K562 (cell line): Measurements from ENCODE around the gene PRKCB. TPM values are rescaled to one million over a fixed set of nuclear protein-coding genes. Genes with fewer than 3 reads are reported as not detected.

Experiments used
- CBX1 ChIP-seq: sonication (generic); IDR thresholded peaks from 2 replicates; pipeline ENCODE4 v1.6.1; 2016; ENCODE audit warnings: antibody characterized with exemption, low read depth, mild to moderate bottlenecking
- DEAF1 ChIP-seq: fragments of 450-650 bp; formaldehyde crosslinking; IDR thresholded peaks from 2 replicates; pipeline ENCODE4 v1.4.0; 2020; ENCODE audit warnings: mild to moderate bottlenecking, moderate library complexity
- DNMT1 ChIP-seq: fragments of 450-650 bp; IDR thresholded peaks from 2 replicates; pipeline ENCODE4 v1.6.1; 2016; ENCODE audit warnings: antibody characterized with exemption, mild to moderate bottlenecking
- FOXA3 ChIP-seq, 2 experiments: fragments of 450-650 bp in 1 of 2; sonication (generic) in 1 of 2; formaldehyde crosslinking; IDR thresholded peaks in 1 of 2; conservative IDR thresholded peaks in 1 of 2; 2 replicates each; pipeline versions ENCODE4 v1.4.0 to v1.8.0; 2020 to 2022; ENCODE audit warnings: mild to moderate bottlenecking in 2 of 2, missing genetic modification reagents in 1 of 2
- HDGF ChIP-seq: fragments of 450-650 bp; IDR thresholded peaks from 2 replicates; pipeline ENCODE4 v1.6.1; 2016
- HMG20B ChIP-seq: fragments of 250-450 bp; sonication (Bioruptor Pico); IDR thresholded peaks from 2 replicates; pipeline ENCODE4 v1.5.0; 2021; ENCODE audit warnings: mild to moderate bottlenecking
- KHSRP ChIP-seq: fragments of 450-650 bp; IDR thresholded peaks from 2 replicates; pipeline ENCODE4 v1.6.1; 2017
- L3MBTL2 ChIP-seq: fragments of 450-650 bp; IDR thresholded peaks from 2 replicates; pipeline ENCODE4 v1.6.1; 2016; ENCODE audit warnings: mild to moderate bottlenecking, moderate library complexity
- LCOR ChIP-seq: sonication (generic); formaldehyde crosslinking; IDR thresholded peaks from 2 replicates; pipeline ENCODE4 v1.8.0; 2022; ENCODE audit warnings: mild to moderate bottlenecking, missing genetic modification reagents
- PBX2 ChIP-seq, 2 experiments: IDR thresholded peaks in 1 of 2; conservative IDR thresholded peaks in 1 of 2; 2 replicates each; pipeline ENCODE4 v1.6.1; 2016; ENCODE audit warnings: low read depth in 2 of 2, mild to moderate bottlenecking in 1 of 2, missing compliant biosample characterization in 1 of 2, missing genetic modification characterization in 1 of 2, moderate library complexity in 1 of 2
- PCBP2 ChIP-seq: fragments of 200-400 bp; formaldehyde crosslinking; IDR thresholded peaks from 2 replicates; pipeline ENCODE4 v1.6.1; 2018; ENCODE audit warnings: low read length, low read depth, mild to moderate bottlenecking, moderate library complexity; ENCODE audit not compliant: poor library complexity, severe bottlenecking
- SNAPC5 ChIP-seq: fragments of 250-450 bp; sonication (Bioruptor Pico); IDR thresholded peaks from 2 replicates; pipeline ENCODE4 v1.8.0; 2021; ENCODE audit warnings: moderate library complexity, mild to moderate bottlenecking, inconsistent platforms
- SOX6 ChIP-seq: fragments of 450-650 bp; IDR thresholded peaks from 2 replicates; pipeline ENCODE4 v1.6.1; 2014; ENCODE audit warnings: mild to moderate bottlenecking
- TFAP4 ChIP-seq: sonication (generic); formaldehyde crosslinking; IDR thresholded peaks from 2 replicates; pipeline ENCODE4 v1.8.0; 2022; ENCODE audit warnings: missing genetic modification reagents, mild to moderate bottlenecking, moderate library complexity, borderline replicate concordance
- ZBTB33 ChIP-seq: sonication (generic); formaldehyde crosslinking; IDR thresholded peaks from 2 replicates; pipeline ENCODE4 v1.8.1; 2023; ENCODE audit warnings: mild to moderate bottlenecking, missing genetic modification reagents
- ZNF277 ChIP-seq: fragments of 250-450 bp; sonication (Bioruptor Pico); IDR thresholded peaks from 2 replicates; pipeline ENCODE4 v1.8.0; 2022; ENCODE audit warnings: inconsistent platforms, mild to moderate bottlenecking, moderate library complexity, borderline replicate concordance
- ZNF717 ChIP-seq: fragments of 250-450 bp; sonication (Bioruptor Pico); IDR thresholded peaks from 2 replicates; pipeline ENCODE4 v1.5.0; 2021
- polyA plus RNA-seq, 8 experiments: library from polyadenylated mRNA; depleted of rRNA in 4 of 8; stranded (reverse) in 5 of 8; unstranded in 3 of 8; fragments of >200 nt; fragmentation: Nextera tagmentation in 2 of 8; fragmentation: Illumina TruSeq in 1 of 8; extraction: Ambion mirVana in 2 of 8; extraction: Trizol in 1 of 8; gene quantifications; 2 replicates each; pipeline versions ENCODE4 v1.2.1 to v1.2.3, GENCODE V29; 2011 to 2014; ENCODE audit warnings: inconsistent platforms in 1 of 8, missing spikeins in 1 of 8
- total RNA-seq, 7 experiments: library from RNA; depleted of rRNA in 6 of 7; stranded (reverse); fragments of >200 nt in 6 of 7; fragmentation: Illumina TruSeq in 2 of 7; extraction: Trizol in 2 of 7; gene quantifications; 2 replicates each; pipeline versions ENCODE4 v1.2.1 to v1.2.3, GENCODE V29; 2011 to 2021; ENCODE audit warnings: low replicate concordance in 1 of 7

PRKCB gene
- total and polyA plus RNA-seq, 9 of the 15 experiments (the other 6 are each of a cell fraction or from before 2014, with no cell fraction given): 49.9 to 276 (median 148) TPM

- TF ChIP-seq TFAP4 (CRISPR knock-in tag) (peak; percentile 96), KHSRP (no peak), SNAPC5 (CRISPR knock-in tag) (no peak), PBX2 (CRISPR knock-in tag; IDR thresholded peaks at IDR 0.05; ENCODE audit: low read depth) (no peak), PBX2 (tag; conservative IDR thresholded peaks at IDR 0.05; ENCODE audit: low read depth) (peak; percentile 63), PCBP2 (no peak), DEAF1 (CRISPR knock-in tag) (no peak), DNMT1 (no peak), ZNF717 (CRISPR knock-in tag) (no peak), L3MBTL2 (peak; percentile 54; the same call in 1 of the 2 replicates), ZNF277 (CRISPR knock-in tag) (no peak), SOX6 (no peak), HMG20B (CRISPR knock-in tag) (no peak), ZBTB33 (CRISPR knock-in tag) (no peak), HDGF (no peak), CBX1 (no peak), LCOR (CRISPR knock-in tag) (no peak), FOXA3 (CRISPR knock-in tag; conservative IDR thresholded peaks at IDR 0.05 in 1 of 2, IDR thresholded peaks at IDR 0.05 in 1 of 2) (no peak)
These were observed at the start of gene PRKCB (continued) for GRCh38 chr16:23835390-23836077.
